DOHH2 (cell line): Measurements from ENCODE around the gene CSMD2.

Source experiments
- H3F3A ChIP-seq: fragments of 200-600 bp; sonication (generic), shearing (Covaris generic); 2 replicates; pipeline ENCODE4 v1.6.0; 2016; ENCODE audit warnings: antibody characterized with exemption, mild to moderate bottlenecking; ENCODE audit not compliant: control insufficient read depth, insufficient read depth
- H3K27ac ChIP-seq: fragments of 200-600 bp; sonication (generic); 2 replicates; pipeline ENCODE4 v1.5.1; 2014; ENCODE audit warnings: low read depth, mild to moderate bottlenecking, low read length, moderate library complexity
- H3K27me3 ChIP-seq: fragments of 200-600 bp; sonication (generic); 2 replicates; pipeline ENCODE4 v1.6.1; 2014; ENCODE audit warnings: mild to moderate bottlenecking, low read length, mixed read lengths; ENCODE audit not compliant: control insufficient read depth
- H3K36me3 ChIP-seq: fragments of 200-600 bp; sonication (generic); 2 replicates; pipeline ENCODE4 v1.6.1; 2014; ENCODE audit warnings: mild to moderate bottlenecking, low read length, moderate library complexity, mixed read lengths; ENCODE audit not compliant: control insufficient read depth
- H3K4me1 ChIP-seq: fragments of 200-600 bp; sonication (generic); 2 replicates; pipeline ENCODE4 v1.6.1; 2014; ENCODE audit warnings: mild to moderate bottlenecking, low read length, mixed read lengths; ENCODE audit not compliant: control insufficient read depth
- H3K4me2 ChIP-seq: fragments of 200-600 bp; sonication (generic); 2 replicates; pipeline ENCODE4 v1.6.0; 2014; ENCODE audit warnings: mild to moderate bottlenecking, low read length, moderate library complexity
- H3K4me3 ChIP-seq: fragments of 200-600 bp; sonication (generic); 2 replicates; pipeline ENCODE4 v1.5.1; 2014; ENCODE audit warnings: mild to moderate bottlenecking, low read length, mixed read lengths
- H3K79me2 ChIP-seq: fragments of 200-600 bp; sonication (generic); 2 replicates; pipeline ENCODE4 v1.6.1; 2014; ENCODE audit warnings: mild to moderate bottlenecking, low read length, mixed read lengths; ENCODE audit not compliant: control insufficient read depth
- H3K9me2 ChIP-seq: fragments of 200-600 bp; sonication (generic); replicated peaks from 2 replicates; pipeline ENCODE4 v1.6.1; 2014; ENCODE audit warnings: mild to moderate bottlenecking, low read length, mixed read lengths; ENCODE audit not compliant: control insufficient read depth
- H3K9me3 ChIP-seq: fragments of 200-600 bp; sonication (generic); 2 replicates; pipeline ENCODE4 v1.6.1; 2014; ENCODE audit warnings: antibody characterized with exemption, low read length, mixed read lengths; ENCODE audit not compliant: control insufficient read depth, insufficient read depth
- H4K20me1 ChIP-seq: fragments of 200-600 bp; sonication (generic); 2 replicates; pipeline ENCODE4 v1.6.0; 2014; ENCODE audit warnings: low read depth, mild to moderate bottlenecking, antibody characterized with exemption, low read length, moderate library complexity; ENCODE audit not compliant: control insufficient read depth, insufficient read depth
- EZH2phosphoT487 ChIP-seq: fragments of 200-600 bp; sonication (generic); IDR thresholded peaks from 2 replicates; pipeline ENCODE4 v1.6.1; 2017; ENCODE audit warnings: borderline replicate concordance, mild to moderate bottlenecking, antibody characterized with exemption, low read length, moderate library complexity, mixed read lengths
- TF ChIP-seq, protein P1 (sequence below): fragments of 200-600 bp; sonication (generic); IDR thresholded peaks from one replicate; pipeline ENCODE4 v1.5.1; 2014; ENCODE audit warnings: antibody characterized with exemption, mild to moderate bottlenecking, low read depth, low read length; ENCODE audit not compliant: poor library complexity, severe bottlenecking

The CSMD2 gene

GRCh38 chr1:33725556-33726160, 439.4 kb downstream of the CSMD2 start:
- Histone ChIP-seq H4K20me1 (no peaks in the 10 kb centered on the region), H3K9me3 (no peaks in the 10 kb centered on the region), H3K4me2 (no peak overlapping the region), H3K79me2 (no peaks in the 10 kb centered on the region), H3K4me1 (no peaks in the 10 kb centered on the region), H3K27me3 (peaks cover 3% of the 10 kb centered on the region; the same call in 1 of the 2 replicates), H3K36me3 (no peaks in the 10 kb centered on the region), H3K27ac (no peak overlapping the region), H3K9me2 (no peaks in the 10 kb centered on the region), H3K4me3 (no peak overlapping the region), H3F3A (no peaks in the 10 kb centered on the region)
- TF ChIP-seq, protein P1, sequence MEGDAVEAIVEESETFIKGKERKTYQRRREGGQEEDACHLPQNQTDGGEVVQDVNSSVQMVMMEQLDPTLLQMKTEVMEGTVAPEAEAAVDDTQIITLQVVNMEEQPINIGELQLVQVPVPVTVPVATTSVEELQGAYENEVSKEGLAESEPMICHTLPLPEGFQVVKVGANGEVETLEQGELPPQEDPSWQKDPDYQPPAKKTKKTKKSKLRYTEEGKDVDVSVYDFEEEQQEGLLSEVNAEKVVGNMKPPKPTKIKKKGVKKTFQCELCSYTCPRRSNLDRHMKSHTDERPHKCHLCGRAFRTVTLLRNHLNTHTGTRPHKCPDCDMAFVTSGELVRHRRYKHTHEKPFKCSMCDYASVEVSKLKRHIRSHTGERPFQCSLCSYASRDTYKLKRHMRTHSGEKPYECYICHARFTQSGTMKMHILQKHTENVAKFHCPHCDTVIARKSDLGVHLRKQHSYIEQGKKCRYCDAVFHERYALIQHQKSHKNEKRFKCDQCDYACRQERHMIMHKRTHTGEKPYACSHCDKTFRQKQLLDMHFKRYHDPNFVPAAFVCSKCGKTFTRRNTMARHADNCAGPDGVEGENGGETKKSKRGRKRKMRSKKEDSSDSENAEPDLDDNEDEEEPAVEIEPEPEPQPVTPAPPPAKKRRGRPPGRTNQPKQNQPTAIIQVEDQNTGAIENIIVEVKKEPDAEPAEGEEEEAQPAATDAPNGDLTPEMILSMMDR = no peak
- no peak for TF ChIP-seq EZH2phosphoT487

DNA sequence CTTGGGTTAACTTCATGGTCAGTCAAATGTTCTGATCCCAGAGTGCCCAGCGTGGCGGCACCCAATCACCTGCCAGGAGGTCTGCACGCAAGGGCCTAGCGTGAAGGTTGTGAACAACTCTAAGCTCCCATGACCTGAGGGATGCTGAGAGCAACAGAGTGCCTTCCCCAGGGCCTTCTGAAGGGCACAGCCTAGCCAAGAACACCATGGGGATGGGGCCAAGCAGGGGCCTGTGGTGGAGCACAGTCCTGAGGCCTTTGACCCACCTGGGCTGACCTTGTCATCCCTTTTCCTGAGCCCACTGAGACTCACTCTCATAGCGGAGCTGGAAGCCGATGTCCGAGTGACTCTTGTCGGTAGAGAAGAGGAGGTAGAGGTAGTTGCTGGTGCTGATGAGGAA, 440.0 kb downstream of the CSMD2 start:
- Histone ChIP-seq H3K4me1 (no peaks in the 10 kb centered on the region), H3K27ac (no peak overlapping the region), H3K4me2 (no peak overlapping the region), H3K9me3 (no peaks in the 10 kb centered on the region), H3K9me2 (no peaks in the 10 kb centered on the region), H3F3A (no peaks in the 10 kb centered on the region), H4K20me1 (no peaks in the 10 kb centered on the region), H3K36me3 (no peaks in the 10 kb centered on the region), H3K79me2 (no peaks in the 10 kb centered on the region), H3K27me3 (peaks cover 3% of the 10 kb centered on the region; the same call in 1 of the 2 replicates), H3K4me3 (no peak overlapping the region)
- TF ChIP-seq, protein P1 = no peak
- TF ChIP-seq EZH2phosphoT487 = no peak

DNA sequence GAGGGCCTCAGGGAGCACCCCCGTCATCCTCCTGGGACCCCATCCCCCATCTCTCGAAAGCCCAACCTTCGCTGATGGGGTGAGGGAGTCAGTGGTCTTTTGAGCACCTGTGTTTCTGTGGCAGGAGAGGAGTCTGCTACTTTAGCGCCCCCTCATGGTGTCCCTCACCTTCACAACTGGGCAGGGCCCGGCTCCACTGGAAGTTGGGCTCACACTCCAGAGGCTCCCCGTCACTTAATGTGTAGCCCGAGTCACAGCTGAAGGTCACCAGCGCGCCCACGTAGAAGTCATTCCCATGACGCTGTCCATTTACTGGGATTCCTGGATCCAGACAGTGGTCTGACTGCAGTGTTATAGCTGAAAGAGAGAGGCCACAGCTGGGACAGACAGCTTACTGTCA, 440.7 kb downstream of the CSMD2 start:
- H3K36me3 ChIP-seq = no peaks in the 10 kb centered on the region
- H3K27ac ChIP-seq = no peak overlapping the region
- TF ChIP-seq EZH2phosphoT487 = no peak
- TF ChIP-seq, protein P1 = no peak
- H3K27me3 ChIP-seq = peaks cover 3% of the 10 kb centered on the region; the same call in 1 of the 2 replicates
- H3K4me2 ChIP-seq = no peak overlapping the region
- no peaks in the 10 kb centered on the region for H3F3A ChIP-seq
- no peaks in the 10 kb centered on the region for H4K20me1 ChIP-seq
- no peaks in the 10 kb centered on the region for H3K9me3 ChIP-seq
- no peak overlapping the region for H3K4me3 ChIP-seq
- no peaks in the 10 kb centered on the region for H3K4me1 ChIP-seq
- H3K9me2 ChIP-seq = no peaks in the 10 kb centered on the region
- H3K79me2 ChIP-seq = no peaks in the 10 kb centered on the region

DNA sequence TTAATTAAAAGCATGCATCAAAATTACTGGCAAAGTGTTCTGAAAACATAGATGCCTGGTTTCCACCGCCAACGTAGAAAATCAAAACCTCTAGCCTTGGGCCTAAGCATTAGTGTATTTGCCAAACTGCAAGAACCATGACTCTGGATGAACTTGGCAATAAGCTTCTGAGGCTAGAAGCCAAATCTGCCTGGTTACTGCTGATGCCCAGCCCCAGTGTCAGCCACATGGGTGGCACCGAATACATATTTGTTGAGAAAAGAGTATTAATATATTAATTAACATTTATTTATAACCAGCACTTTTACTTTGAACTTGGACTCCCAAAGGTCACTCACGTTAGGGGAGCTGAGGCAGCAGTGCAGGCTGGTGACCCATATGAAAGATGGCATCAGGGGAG, 441.8 kb downstream of the CSMD2 start:
- Histone ChIP-seq H3K9me3 (no peaks in the 10 kb centered on the region), H4K20me1 (no peaks in the 10 kb centered on the region), H3K27ac (no peak overlapping the region), H3F3A (no peaks in the 10 kb centered on the region), H3K36me3 (no peaks in the 10 kb centered on the region), H3K4me2 (no peak overlapping the region), H3K4me3 (no peak overlapping the region), H3K27me3 (no peaks in the 10 kb centered on the region), H3K9me2 (no peaks in the 10 kb centered on the region), H3K4me1 (no peaks in the 10 kb centered on the region), H3K79me2 (no peaks in the 10 kb centered on the region)
- TF ChIP-seq EZH2phosphoT487 = no peak
- TF ChIP-seq, protein P1 = no peak
